RWPE1 (cell line): ENCODE measurements around the gene XIAP.
"Not testable (repeated sequence)": the region's sequence is repeated elsewhere in the genome, so short reads cannot be mapped to it uniquely, and the experiment has no call there.

Source experiments
- CTCF ChIA-PET: fragments of 350-600 bp; sonication (Branson Sonifier 250); formaldehyde crosslinking; extraction: SDS; loops from one replicate; lab custom pipeline; 2021; lab: Yijun Ruan, JAX
- POLR2A ChIA-PET: fragments of 400-600 bp; formaldehyde crosslinking; extraction: SDS; loops from one replicate; lab custom pipeline; 2020; ENCODE audit warnings: antibody characterized with exemption; ENCODE audit not compliant: low non-redundant PET; lab: Yijun Ruan, JAX
- DNase-seq: peaks from one replicate; pipeline ENCODE4 v3.0.0; 2012; ENCODE audit warnings: low spot score
- H3K27ac ChIP-seq: fragments of 450-650 bp; 2 replicates; pipeline ENCODE4 v1.5.1; 2017
- TF ChIP-seq, protein P1 (sequence below): fragments of 450-650 bp; conservative IDR thresholded peaks from 2 replicates; pipeline ENCODE4 v1.5.1; 2017; ENCODE audit warnings: low read depth, mild to moderate bottlenecking

XIAP gene

DNA sequence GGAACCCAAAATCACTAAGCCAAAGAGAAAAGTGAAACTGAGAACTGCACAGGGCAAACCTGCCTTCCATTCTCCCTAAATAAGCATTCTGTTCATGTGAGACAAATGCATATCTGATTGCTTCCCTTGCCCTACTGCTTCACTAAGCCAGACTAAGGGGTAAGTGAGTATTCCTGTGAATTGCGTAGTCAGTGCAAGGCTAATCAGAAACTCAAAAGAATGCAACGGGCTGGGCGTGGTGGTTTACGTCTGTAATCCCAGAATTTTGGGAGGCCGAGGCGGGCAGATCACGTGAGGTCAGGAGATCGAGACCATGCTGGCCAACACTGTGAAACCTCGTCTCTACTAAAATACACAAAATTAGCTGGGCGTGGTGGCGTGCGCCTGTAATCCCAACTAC is 10.8 kb upstream of the XIAP start:
- ChIA-PET CTCF (no interaction called here), POLR2A (no interaction called here)
- no peak overlapping the region for H3K27ac ChIP-seq
- TF ChIP-seq, protein P1, sequence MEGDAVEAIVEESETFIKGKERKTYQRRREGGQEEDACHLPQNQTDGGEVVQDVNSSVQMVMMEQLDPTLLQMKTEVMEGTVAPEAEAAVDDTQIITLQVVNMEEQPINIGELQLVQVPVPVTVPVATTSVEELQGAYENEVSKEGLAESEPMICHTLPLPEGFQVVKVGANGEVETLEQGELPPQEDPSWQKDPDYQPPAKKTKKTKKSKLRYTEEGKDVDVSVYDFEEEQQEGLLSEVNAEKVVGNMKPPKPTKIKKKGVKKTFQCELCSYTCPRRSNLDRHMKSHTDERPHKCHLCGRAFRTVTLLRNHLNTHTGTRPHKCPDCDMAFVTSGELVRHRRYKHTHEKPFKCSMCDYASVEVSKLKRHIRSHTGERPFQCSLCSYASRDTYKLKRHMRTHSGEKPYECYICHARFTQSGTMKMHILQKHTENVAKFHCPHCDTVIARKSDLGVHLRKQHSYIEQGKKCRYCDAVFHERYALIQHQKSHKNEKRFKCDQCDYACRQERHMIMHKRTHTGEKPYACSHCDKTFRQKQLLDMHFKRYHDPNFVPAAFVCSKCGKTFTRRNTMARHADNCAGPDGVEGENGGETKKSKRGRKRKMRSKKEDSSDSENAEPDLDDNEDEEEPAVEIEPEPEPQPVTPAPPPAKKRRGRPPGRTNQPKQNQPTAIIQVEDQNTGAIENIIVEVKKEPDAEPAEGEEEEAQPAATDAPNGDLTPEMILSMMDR, result no peak
- no peak for DNase-seq

DNA sequence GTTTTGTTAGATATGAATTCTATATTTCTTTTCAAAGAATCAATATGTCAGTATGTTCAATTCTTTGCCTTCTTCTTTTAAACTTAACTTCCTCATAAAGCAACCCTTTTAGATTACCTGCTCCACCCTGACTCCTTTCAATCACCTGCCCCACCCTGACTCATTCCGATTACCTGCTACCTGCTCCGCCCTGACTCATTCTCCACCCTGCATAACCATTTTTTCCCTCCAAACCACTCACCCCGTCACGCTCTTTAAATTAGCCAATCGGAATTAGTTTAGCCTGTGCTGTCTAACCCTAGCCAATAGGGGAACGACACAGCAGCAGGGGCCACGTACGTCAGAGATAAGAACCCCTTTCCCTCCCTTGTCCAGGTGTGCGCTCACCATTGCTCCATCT is 9.9 kb upstream of the XIAP start:
- POLR2A ChIA-PET, H3K27ac ChIP-seq, CTCF ChIA-PET, DNase-seq: not testable (repeated sequence)

DNA sequence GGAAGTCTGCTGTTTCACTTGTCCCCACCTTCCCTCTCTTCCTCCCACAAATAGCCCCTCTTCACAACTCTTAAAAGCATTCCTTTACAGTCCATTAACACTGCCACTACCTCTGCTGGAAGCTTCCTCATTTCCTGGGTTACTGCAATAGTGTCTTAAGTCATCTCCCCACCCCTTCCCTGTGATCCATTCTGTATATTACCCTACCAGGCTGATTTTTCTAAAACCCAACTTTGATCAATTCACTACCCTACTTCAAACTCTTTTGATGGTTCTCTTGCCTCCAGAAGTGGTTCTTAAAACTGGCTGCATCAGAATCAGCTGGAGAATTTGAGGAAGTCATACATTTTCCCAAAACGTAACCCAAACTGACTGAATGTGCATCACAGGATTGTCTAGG is 8.8 kb upstream of the XIAP start:
- DNase-seq, result no peak
- POLR2A ChIA-PET, result no interaction called here
- no peak overlapping the region for H3K27ac ChIP-seq
- TF ChIP-seq, protein P1, result no peak
- CTCF ChIA-PET, result no interaction called here

GRCh38 chrX:123854329-123854728 is 5.5 kb upstream of the XIAP start:
- DNase-seq, result no peak
- ChIA-PET CTCF (no interaction called here), POLR2A (no interaction called here)
- H3K27ac ChIP-seq, result no peak overlapping the region
- TF ChIP-seq, protein P1, result no peak

GRCh38 chrX:123859409-123859845 is 426 bp upstream of the XIAP start:
- DNase-seq, result no peak
- ChIA-PET CTCF (no interaction called here), POLR2A (no interaction called here)
- H3K27ac ChIP-seq, result peak overlapping the region; percentile 96
- TF ChIP-seq, protein P1, result no peak

DNA sequence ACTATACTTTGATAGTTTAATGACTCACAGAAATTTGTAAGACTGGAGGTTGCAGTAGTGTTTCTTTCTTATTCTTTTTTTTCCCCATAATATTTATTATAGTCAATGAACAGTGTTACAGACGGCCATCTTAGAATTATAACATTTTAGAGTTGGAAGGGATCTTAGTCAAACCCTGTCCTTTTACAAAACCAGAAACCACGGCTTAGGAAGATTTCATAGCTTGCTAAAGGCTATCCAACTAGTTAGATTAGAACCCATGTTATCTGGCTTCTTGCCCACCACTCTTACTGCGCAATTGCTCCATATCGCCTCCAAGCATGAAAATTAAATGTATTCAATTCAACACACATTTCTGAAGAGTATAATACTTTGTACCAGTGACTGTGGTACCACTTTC is 1.1 kb downstream of the XIAP start:
- POLR2A ChIA-PET, result no interaction called here
- CTCF ChIA-PET, result no interaction called here
- no peak overlapping the region for H3K27ac ChIP-seq
- DNase-seq, result no peak
- TF ChIP-seq, protein P1, result no peak

GRCh38 chrX:123869488-123869887 is 9.6 kb downstream of the XIAP start:
- ChIA-PET POLR2A (no interaction called here), CTCF (no interaction called here)
- H3K27ac ChIP-seq, result no peak overlapping the region
- no peak for DNase-seq
- TF ChIP-seq, protein P1, result no peak
